SH-SY5Y (cell line): Measurements from ENCODE around the gene TNS4.

Experiments used
- GATA2 ChIP-seq: IDR thresholded peaks from 2 replicates; pipeline ENCODE4 v1.6.1; 2011; ENCODE audit warnings: mild to moderate bottlenecking, low read depth, low read length
- GATA3 ChIP-seq: IDR thresholded peaks from 2 replicates; pipeline ENCODE4 v1.6.1; 2011; ENCODE audit warnings: low read depth, mild to moderate bottlenecking, low read length, moderate library complexity

The TNS4 gene

DNA sequence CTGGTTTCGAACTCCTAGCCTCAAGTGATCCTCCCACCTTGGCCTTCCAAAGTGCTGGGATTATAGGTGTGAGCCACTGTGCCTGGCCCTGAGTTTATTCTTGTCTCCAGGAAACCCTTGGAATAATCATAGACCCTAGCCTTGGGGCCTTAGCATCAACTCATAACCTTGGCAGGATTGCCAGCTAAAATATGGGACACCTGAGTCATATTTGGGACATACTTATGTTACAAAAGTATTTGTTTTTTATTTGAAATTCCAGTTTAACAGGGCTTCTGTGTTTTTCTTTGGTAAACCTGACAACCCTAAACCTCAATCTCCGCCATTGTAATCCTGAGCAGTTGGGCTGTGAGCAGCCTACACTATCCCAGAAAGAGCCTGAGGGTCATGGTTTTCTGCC is 28.6 kb upstream of the TNS4 start:
- no peak for TF ChIP-seq GATA3
- no peak for TF ChIP-seq GATA2

- TF ChIP-seq GATA2: no peak
Measured at GRCh38 chr17:40528692-40529417, 27.4 kb upstream of the TNS4 start.

GRCh38 chr17:40526668-40527067 is 25.2 kb upstream of the TNS4 start:
- TF ChIP-seq GATA3 (no peak), GATA2 (no peak)

- no peak for TF ChIP-seq GATA2
- TF ChIP-seq GATA3: no peak
Measured at GRCh38 chr17:40525294-40525693, 23.9 kb upstream of the TNS4 start.

DNA sequence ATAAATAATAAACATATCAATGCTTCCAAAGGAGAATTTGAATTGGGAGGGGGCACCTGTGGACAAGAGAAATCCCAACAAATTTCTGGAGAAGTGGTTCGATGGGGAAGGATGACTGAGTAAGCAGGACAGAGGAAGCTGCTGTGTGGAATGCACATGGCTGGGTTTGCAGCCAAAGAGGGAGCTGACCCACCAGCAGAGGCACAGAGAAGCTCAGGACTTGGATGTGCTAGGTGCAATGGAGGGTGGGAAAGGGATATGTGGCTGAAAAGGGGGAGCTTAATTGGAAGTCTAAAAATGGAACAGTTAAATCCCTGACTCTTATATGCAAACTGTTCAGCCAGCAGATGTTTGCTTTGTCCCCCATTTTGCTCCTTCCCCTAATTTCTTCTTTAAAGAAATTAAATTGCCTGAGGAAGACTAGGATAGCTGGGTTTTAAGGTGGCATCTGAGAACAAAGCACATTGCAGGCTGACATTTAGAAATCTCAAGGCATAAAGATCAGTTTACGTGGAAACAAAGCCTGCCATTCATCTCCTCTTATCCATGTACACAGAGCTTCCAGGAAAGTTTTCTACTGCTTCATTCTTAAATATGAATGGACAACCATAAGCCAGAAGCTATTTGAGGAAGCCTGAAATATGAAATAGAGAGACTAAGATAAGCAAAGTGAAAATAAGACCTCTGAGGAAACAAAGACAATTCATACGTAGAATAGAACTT is 23.0 kb upstream of the TNS4 start:
- TF ChIP-seq GATA3 (no peak), GATA2 (no peak)

GRCh38 chr17:40522961-40523310 is 21.5 kb upstream of the TNS4 start:
- no peak for TF ChIP-seq GATA3
- TF ChIP-seq GATA2: no peak

GRCh38 chr17:40522250-40522960 is 21.0 kb upstream of the TNS4 start:
- TF ChIP-seq GATA2: no peak
- TF ChIP-seq GATA3: no peak

- no peak for TF ChIP-seq GATA2
- no peak for TF ChIP-seq GATA3
Measured at GRCh38 chr17:40520991-40521453, 19.6 kb upstream of the TNS4 start.

DNA sequence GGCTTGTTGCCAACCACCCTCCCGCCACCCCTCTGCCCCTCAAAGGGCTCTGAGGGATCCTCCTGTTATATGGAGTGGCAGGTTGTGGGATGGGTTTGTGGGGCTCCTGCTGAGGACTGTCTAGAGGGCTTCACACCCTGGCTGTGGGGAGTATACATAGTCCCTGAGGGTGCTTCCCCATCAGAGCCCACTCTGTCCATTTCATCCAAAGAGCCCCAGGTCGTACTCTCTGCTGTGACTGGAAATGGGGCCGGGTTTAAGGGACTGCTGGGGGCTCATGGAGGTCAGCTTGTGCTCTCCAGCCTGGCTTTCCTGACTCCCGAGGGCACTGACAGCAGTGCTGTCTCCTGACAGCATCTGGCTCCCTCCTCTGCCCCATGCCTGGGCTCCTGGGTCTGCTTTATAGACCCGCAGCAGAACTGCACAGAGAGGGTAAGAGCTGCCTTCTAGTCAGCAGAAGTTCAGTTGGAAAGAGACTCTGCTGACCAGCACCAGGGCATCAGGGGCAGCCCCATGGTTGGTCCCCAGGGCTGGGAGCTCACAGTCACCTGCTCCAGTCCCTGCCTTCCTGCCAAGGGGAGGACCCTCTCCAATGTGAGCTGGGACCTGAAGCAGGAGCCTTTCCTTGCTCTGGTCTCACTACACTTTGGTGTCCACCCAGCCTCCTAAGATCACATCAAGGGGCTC is 17.8 kb upstream of the TNS4 start:
- TF ChIP-seq GATA3: no peak
- TF ChIP-seq GATA2: no peak

DNA sequence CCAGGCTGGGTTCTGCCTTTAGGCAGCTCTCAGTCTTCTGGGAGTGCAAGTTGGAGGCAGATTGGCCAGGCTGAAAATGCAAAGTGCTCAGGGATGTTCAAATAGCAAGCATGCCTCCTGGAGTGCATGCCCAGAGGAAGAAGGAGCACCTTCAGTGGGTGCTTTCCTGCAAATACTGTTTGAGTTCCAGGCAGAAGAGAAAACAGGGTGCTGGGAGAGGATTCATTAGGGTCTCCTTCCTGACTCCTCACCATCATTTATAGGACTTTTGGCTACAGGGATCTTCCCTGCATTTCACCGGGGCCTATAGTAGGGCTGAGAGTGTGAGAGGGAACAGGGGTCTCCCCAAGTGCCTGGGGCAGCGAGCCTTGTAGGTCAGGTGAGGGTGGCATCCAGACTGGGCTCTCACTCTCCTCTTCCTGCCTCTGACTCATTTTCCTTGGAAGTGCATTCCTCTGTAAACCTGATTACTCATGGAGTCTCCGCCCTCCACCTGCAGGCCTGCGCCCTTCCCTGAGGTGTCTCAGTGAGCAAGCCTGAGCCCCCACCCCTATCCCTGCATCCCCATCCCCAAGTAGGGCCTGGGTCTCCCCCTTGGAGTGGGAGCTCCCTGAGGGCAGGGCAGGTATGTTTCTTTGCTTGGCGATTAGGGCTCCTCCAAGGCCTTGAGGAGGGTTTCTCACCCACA is 17.1 kb upstream of the TNS4 start:
- TF ChIP-seq GATA3: no peak

- TF ChIP-seq GATA2 (no peak), GATA3 (no peak)
Measured at GRCh38 chr17:40517981-40518380, 16.6 kb upstream of the TNS4 start.

- TF ChIP-seq GATA2 (no peak), GATA3 (no peak)
Measured at GRCh38 chr17:40517286-40517662, 15.9 kb upstream of the TNS4 start.

- TF ChIP-seq GATA3: no peak
- TF ChIP-seq GATA2: no peak
Measured at GRCh38 chr17:40516581-40517285, 15.3 kb upstream of the TNS4 start.
